Cardiac muscle cell (in vitro differentiated cells and primary cell): ENCODE measurements around the gene TSN. TPM values are rescaled to one million over a fixed set of nuclear protein-coding genes. Genes with fewer than 3 reads are reported as not detected.

Experiments
- DNase-seq, 2 donors: peaks; one replicate each; pipeline versions ENCODE4 v3.0.0 to v3.0.0-alpha.2; 2010 to 2017; ENCODE audit warnings: low read depth in 1 of 2, low spot score in 1 of 2
- H3K27ac ChIP-seq: fragments of 200-600 bp; sonication (generic); 2 replicates; pipeline ENCODE4 v1.5.1; 2016
- H3K27me3 ChIP-seq: fragments of 200-600 bp; sonication (generic); 2 replicates; pipeline ENCODE4 v1.6.0; 2016; ENCODE audit warnings: control low read depth
- H3K36me3 ChIP-seq: fragments of 200-600 bp; sonication (generic); 2 replicates; pipeline ENCODE4 v1.5.1; 2016; ENCODE audit warnings: control low read depth
- H3K4me1 ChIP-seq: fragments of 200-600 bp; sonication (generic); 2 replicates; pipeline ENCODE4 v1.8.1; 2017; ENCODE audit warnings: low read depth, mild to moderate bottlenecking, mixed run types
- H3K4me3 ChIP-seq: fragments of 200-600 bp; sonication (generic); 2 replicates; pipeline ENCODE4 v1.5.1; 2016; ENCODE audit warnings: mild to moderate bottlenecking
- H3K9me3 ChIP-seq: fragments of 200-600 bp; sonication (generic); 2 replicates; pipeline ENCODE4 v1.5.1; 2017; ENCODE audit warnings: low read depth, mild to moderate bottlenecking, control low read depth
- CTCF ChIP-seq: IDR thresholded peaks from 2 replicates; pipeline ENCODE4 v1.5.1; 2012; ENCODE audit warnings: low read depth, mild to moderate bottlenecking, low read length
- polyA plus RNA-seq: library from polyadenylated mRNA; unstranded; fragments of >200 nt; fragmentation: Nextera tagmentation; extraction: Ambion mirVana; gene quantifications from 2 replicates; pipeline ENCODE4 v1.2.1, GENCODE V29; 2016
- total RNA-seq: library from RNA; depleted of rRNA; stranded (reverse); fragments of >200 nt; gene quantifications from 2 replicates; pipeline ENCODE4 v1.2.3, GENCODE V29; 2016

TSN gene
- total and polyA plus RNA-seq, 2 experiments from 2014 or later = 27.0 to 57.3 TPM

DNA sequence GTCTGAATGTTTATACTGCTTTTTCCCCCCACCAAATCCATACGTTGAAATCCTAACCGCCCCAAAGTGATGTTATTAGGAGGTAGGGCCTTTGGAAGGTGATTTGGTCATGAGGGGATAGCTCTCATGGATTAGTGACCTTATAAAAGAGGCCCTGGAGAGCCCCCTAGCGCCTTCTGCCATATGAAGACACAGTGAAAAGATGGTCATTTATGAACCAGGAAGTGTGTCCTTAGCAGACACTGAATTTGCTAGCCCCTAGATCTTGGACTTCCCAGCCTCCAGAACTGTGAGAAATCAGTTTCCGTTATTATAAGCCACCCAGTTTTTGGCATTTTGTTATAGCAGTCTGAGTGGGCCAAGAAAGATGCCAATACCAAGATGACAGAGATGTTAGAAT lies 7.2 kb upstream of the TSN start:
- no peaks in the 10 kb centered on the region for H3K36me3 ChIP-seq
- DNase-seq = peak; percentile 30 to 52
- peak; percentile 41 for TF ChIP-seq CTCF

DNA sequence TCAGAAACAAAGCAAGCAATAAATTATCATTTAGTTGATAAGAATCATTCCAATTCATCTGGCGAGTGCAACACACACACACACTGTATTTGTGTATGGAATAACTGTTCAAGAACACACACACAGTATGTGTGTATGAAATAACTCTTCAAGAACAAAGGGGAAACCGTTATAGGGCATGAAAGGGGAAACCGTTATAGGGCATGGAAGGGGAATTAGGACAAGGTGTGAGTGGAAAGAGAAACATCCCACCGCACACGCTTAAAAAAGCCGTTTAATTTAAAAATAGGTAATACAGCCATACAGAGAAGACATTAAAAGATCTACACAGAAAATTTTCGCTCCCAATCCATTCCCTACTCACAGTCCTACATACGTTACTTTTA lies 607 bp upstream of the TSN start:
- Histone ChIP-seq H3K36me3 (no peaks in the 10 kb centered on the region), H3K4me3 (peak overlapping the region; percentile 91), H3K27ac (peak overlapping the region; percentile 33), H3K9me3 (no peaks in the 10 kb centered on the region), H3K27me3 (no peaks in the 10 kb centered on the region), H3K4me1 (peaks cover 8% of the 10 kb centered on the region)
- TF ChIP-seq CTCF = no peak
- no peak for DNase-seq

More for the DNA sequence above, 7.2 kb upstream of the TSN start:
- no peak overlapping the region for H3K27ac ChIP-seq
- no peaks in the 10 kb centered on the region for H3K9me3 ChIP-seq
- no peak overlapping the region for H3K4me3 ChIP-seq
- H3K27me3 ChIP-seq = no peaks in the 10 kb centered on the region
- no peaks in the 10 kb centered on the region for H3K4me1 ChIP-seq

DNA sequence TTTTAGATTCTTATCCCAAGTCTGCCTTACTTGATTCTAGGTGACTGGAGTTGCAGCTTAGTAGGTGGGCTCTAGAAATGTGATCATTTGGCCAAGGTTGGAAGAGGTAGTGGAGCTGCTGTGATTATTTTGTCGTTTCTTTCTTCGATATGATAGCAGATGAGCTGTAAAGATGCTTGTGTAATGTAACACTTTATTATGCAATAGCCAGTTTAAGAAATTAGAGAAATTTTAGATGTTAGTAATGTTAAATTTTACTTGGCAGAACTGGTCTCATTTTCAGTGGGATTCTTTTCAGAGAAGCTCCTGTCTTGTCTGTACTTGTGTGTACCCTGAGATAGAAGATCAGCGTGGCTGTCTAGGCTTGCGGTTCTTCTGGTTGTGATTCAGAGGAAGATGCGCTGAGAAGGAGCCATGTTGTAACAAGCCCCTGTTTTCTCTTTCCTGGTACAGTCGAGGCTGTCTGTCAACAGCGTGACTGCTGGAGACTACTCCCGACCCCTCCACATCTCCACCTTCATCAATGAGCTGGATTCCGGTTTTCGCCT lies 9.3 kb downstream of the TSN start:
- H3K27me3 ChIP-seq = no peaks in the 10 kb centered on the region
- H3K4me1 ChIP-seq = no peaks in the 10 kb centered on the region
- no peak overlapping the region for H3K4me3 ChIP-seq
- H3K9me3 ChIP-seq = no peaks in the 10 kb centered on the region
- peaks cover 44% of the 10 kb centered on the region for H3K36me3 ChIP-seq
- TF ChIP-seq CTCF = no peak
- H3K27ac ChIP-seq = no peak overlapping the region
- DNase-seq = no peak

GRCh38 chr2:121766624-121767023 lies 11.2 kb downstream of the TSN start:
- TF ChIP-seq CTCF = no peak
- Histone ChIP-seq H3K4me1 (no peaks in the 10 kb centered on the region), H3K4me3 (no peak overlapping the region), H3K27ac (no peak overlapping the region), H3K36me3 (peaks cover 40% of the 10 kb centered on the region), H3K9me3 (no peaks in the 10 kb centered on the region), H3K27me3 (no peaks in the 10 kb centered on the region)
- no peak for DNase-seq

GRCh38 chr2:121768143-121768755 lies 12.8 kb downstream of the TSN start:
- no peaks in the 10 kb centered on the region for H3K9me3 ChIP-seq
- no peaks in the 10 kb centered on the region for H3K27me3 ChIP-seq
- H3K27ac ChIP-seq = no peak overlapping the region
- DNase-seq = no peak
- H3K36me3 ChIP-seq = peaks cover 31% of the 10 kb centered on the region
- no peak overlapping the region for H3K4me3 ChIP-seq
- no peak for TF ChIP-seq CTCF
- H3K4me1 ChIP-seq = no peaks in the 10 kb centered on the region
